ENCODE data around the gene STRN3. TPM values are rescaled to one million over a fixed set of nuclear protein-coding genes. Genes with fewer than 3 reads are reported as not detected.
"Not testable (repeated sequence)": the region's sequence is repeated elsewhere in the genome, so short reads cannot be mapped to it uniquely, and the experiment has no call there.

Gene STRN3
- total and polyA plus RNA-seq, 10 donors, result 7.6 to 50.1 (median 34.3) TPM

DNA sequence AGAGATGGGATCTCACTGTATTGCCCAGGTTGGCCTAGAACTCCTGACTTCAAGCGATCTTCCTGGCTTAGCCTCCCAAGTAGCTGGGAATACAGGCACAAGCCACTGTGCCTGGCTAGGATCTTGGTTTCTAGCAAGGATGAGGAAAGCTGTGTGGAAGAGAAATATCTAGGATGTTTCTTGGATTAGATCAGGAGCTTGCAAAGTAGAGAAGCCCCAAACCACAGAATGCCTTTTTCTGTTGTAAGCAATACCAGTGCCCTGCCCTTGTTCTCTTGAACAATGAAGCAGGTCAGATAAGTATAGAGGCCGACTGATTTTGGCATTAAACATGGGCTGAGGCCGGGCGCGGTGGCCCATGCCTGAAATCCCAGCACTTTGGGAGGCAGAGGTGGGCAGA, 44.3 kb upstream of the STRN3 start:
- intact Hi-C loops (cut with DNase I; ENCODE audit: low total_unique reads), result no loop called here
- TF ChIP-seq POLR2AphosphoS5 (IDR thresholded peaks at IDR 0.05), result no peak
- TF ChIP-seq, protein P1, sequence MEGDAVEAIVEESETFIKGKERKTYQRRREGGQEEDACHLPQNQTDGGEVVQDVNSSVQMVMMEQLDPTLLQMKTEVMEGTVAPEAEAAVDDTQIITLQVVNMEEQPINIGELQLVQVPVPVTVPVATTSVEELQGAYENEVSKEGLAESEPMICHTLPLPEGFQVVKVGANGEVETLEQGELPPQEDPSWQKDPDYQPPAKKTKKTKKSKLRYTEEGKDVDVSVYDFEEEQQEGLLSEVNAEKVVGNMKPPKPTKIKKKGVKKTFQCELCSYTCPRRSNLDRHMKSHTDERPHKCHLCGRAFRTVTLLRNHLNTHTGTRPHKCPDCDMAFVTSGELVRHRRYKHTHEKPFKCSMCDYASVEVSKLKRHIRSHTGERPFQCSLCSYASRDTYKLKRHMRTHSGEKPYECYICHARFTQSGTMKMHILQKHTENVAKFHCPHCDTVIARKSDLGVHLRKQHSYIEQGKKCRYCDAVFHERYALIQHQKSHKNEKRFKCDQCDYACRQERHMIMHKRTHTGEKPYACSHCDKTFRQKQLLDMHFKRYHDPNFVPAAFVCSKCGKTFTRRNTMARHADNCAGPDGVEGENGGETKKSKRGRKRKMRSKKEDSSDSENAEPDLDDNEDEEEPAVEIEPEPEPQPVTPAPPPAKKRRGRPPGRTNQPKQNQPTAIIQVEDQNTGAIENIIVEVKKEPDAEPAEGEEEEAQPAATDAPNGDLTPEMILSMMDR (IDR thresholded peaks at IDR 0.05 in 8 of 11, conservative IDR thresholded peaks at IDR 0.05 in 3 of 11), result no peak
- no peak for TF ChIP-seq POLR2A (IDR thresholded peaks at IDR 0.05)
- no peak for DNase-seq
- Histone ChIP-seq H3K27ac (no peak overlapping the region), H3K4me3 (no peak overlapping the region), H3K9me3 (peaks cover 0 to 6% (median 0%) of the 10 kb centered on the region in 8 donors), H3K4me1 (peaks cover 0 to 12% (median 0%) of the 10 kb centered on the region in 6 donors), H3K36me3 (peaks cover 0 to 74% (median 8%) of the 10 kb centered on the region in 6 donors), H3K27me3 (replicated peaks in 1 of 7) (no peaks in the 10 kb centered on the region)
- WGBS, 5 donors, result 95 to 100% (median 96%) methylated on average over 5 of the region's 5 CpGs

DNA sequence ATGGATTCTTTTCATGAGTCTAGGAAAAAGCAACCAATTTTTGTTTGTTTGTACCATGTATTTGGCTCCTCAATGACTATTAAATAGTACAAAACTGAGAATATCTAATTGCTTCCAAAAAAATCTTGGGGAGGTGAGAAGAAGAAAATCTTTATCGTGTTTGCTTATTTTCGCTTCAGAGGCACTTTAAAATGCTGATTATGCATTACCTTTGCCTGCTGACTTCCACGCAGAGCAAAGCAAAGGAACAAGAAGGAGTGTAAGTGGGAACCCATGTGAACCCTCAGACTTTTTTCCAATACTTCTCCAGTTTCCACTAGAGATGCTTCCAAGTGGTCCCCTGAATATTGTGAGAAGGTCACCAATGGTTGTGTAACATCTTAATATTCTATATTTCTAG, 43.2 kb upstream of the STRN3 start:
- 90 to 96% (median 93%) methylated on average over 3 of the region's 3 CpGs for WGBS, 5 donors
- no peak for TF ChIP-seq POLR2A (IDR thresholded peaks at IDR 0.05)
- TF ChIP-seq, protein P1 (IDR thresholded peaks at IDR 0.05 in 8 of 11, conservative IDR thresholded peaks at IDR 0.05 in 3 of 11), result no peak
- TF ChIP-seq POLR2AphosphoS5 (IDR thresholded peaks at IDR 0.05), result no peak
- intact Hi-C loops (cut with DNase I; ENCODE audit: low total_unique reads), result no loop called here
- no peak overlapping the region for H3K27ac ChIP-seq
- no peak overlapping the region for H3K4me3 ChIP-seq
- peaks cover 0 to 63% (median 8%) of the 10 kb centered on the region in 6 donors for H3K36me3 ChIP-seq
- no peaks in the 10 kb centered on the region for H3K27me3 ChIP-seq (replicated peaks in 1 of 7)
- H3K9me3 ChIP-seq, result no peaks in the 10 kb centered on the region
- no peak for DNase-seq
- H3K4me1 ChIP-seq, result peaks cover 0 to 12% (median 0%) of the 10 kb centered on the region in 6 donors

DNA sequence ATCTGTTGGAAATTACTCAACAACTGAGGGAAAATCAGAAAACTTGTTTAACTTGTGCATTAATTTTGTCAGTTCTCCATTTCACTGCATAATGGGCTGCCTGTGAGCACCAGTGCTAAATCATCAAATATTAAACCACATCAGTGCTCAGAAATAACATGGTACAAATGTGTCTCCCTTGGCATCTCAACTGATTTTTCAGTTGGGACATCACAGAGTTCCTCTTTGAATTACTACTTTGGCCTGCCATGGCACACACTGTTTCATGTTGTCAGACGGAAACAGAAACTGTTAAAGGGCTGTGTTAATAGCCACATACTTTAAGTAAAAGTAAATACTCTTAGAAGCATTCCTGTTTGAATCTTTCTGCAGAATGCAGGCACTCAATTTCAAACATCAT, 42.1 kb upstream of the STRN3 start:
- Histone ChIP-seq H3K4me3 (no peak overlapping the region), H3K27me3 (replicated peaks in 1 of 7) (no peaks in the 10 kb centered on the region), H3K9me3 (no peaks in the 10 kb centered on the region), H3K4me1 (peaks cover 0 to 12% (median 0%) of the 10 kb centered on the region in 6 donors), H3K27ac (peak overlapping the region in 4 of 8 donors; percentile 33 to 73 (median 55)), H3K36me3 (peaks cover 0 to 54% (median 6%) of the 10 kb centered on the region in 6 donors)
- intact Hi-C loops (cut with DNase I; ENCODE audit: low total_unique reads), result no loop called here
- TF ChIP-seq, protein P1 (IDR thresholded peaks at IDR 0.05 in 8 of 11, conservative IDR thresholded peaks at IDR 0.05 in 3 of 11), result no peak
- TF ChIP-seq POLR2A (IDR thresholded peaks at IDR 0.05) (no peak), POLR2AphosphoS5 (IDR thresholded peaks at IDR 0.05) (no peak)
- DNase-seq, result no peak
- WGBS, 5 donors, result 41 to 64% (median 50%) methylated on average over 1 of the region's 1 CpG

DNA sequence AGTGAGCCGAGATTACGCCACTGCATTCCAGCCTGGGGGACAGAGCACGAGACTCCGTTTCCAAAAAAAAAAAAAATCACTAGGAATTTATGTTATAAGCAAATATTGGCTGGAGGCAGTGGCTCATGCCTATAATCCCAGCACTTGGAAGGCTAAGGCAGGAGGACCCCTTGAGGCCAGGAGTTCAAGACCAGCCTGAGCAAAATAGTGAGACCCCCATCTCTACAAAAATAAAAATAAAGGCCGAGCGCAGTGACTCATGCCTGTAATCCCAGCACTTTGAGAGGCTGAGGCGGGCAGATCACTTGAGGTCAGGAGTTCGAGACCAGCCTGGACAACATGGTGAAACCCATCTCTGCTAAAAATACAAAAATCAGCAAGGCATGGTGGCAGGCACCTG, 36.7 kb upstream of the STRN3 start:
- H3K27me3 ChIP-seq (replicated peaks in 1 of 7); H3K27ac ChIP-seq; H3K9me3 ChIP-seq; H3K4me3 ChIP-seq; DNase-seq; intact Hi-C loops (cut with DNase I; ENCODE audit: low total_unique reads): not testable (repeated sequence)
- Histone ChIP-seq H3K36me3 (peaks cover 0 to 14% (median 0%) of the 10 kb centered on the region in 6 donors), H3K4me1 (peaks cover 0 to 13% (median 0%) of the 10 kb centered on the region in 6 donors)
- 89 to 99% (median 92%) methylated on average over 8 of the region's 8 CpGs for WGBS, 5 donors

Measured in spleen (tissue), 11 donors.